ENCODE results near the gene GUCD1. TPM values are rescaled to one million over a fixed set of nuclear protein-coding genes. Genes with fewer than 3 reads are reported as not detected.

GUCD1 gene
- total RNA-seq, 1 experiment from 2014 or later, result 87.4 TPM

- Histone ChIP-seq H2AK5ac (ENCODE audit: insufficient read length, low read length) (no peak overlapping the region), H3K4me2 (ENCODE audit: insufficient read depth, insufficient read length, low read length) (no peak overlapping the region), H3K4me1 (ENCODE audit: insufficient read depth, low read length) (no peaks in the 10 kb centered on the region), H3K4ac (ENCODE audit: low read depth, low read length) (no peak overlapping the region), H3K23me2 (ENCODE audit: insufficient read length, low read depth, low read length, poor library complexity, severe bottlenecking) (no peaks in the 10 kb centered on the region), H3K9ac (ENCODE audit: extremely low read depth, insufficient read length, low read length) (no peak overlapping the region), H3T11ph (ENCODE audit: low read length) (no peak overlapping the region), H3K79me2 (ENCODE audit: insufficient read depth, low read length) (no peaks in the 10 kb centered on the region), H3K27me3 (ENCODE audit: insufficient read depth, low read length) (peaks cover 11% of the 10 kb centered on the region; the same call in 1 of the 2 replicates), H3K79me1 (ENCODE audit: insufficient read depth, low read depth, low read length, poor library complexity, severe bottlenecking) (no peaks in the 10 kb centered on the region), H3K56ac (ENCODE audit: insufficient read length, low read depth, low read length) (no peak overlapping the region), H3K9me3 (ENCODE audit: control insufficient read depth, low read depth, low read length) (no peaks in the 10 kb centered on the region), H4K91ac (ENCODE audit: insufficient read length, low read depth, low read length) (no peak overlapping the region), H2BK5ac (ENCODE audit: insufficient read length, low read length) (no peak overlapping the region), H2BK12ac (ENCODE audit: insufficient read length, low read depth, low read length) (no peak overlapping the region), H2BK20ac (ENCODE audit: low read depth, low read length, poor library complexity, severe bottlenecking) (no peak overlapping the region), H3K14ac (ENCODE audit: insufficient read depth, low read length) (no peak overlapping the region), H4K8ac (replicated peaks; ENCODE audit: insufficient read length, low read depth, low read length) (no peak overlapping the region), H3K18ac (ENCODE audit: insufficient read length, low read depth, low read length) (no peak overlapping the region), H3K23ac (ENCODE audit: insufficient read length, low read depth, low read length) (no peak overlapping the region), H3K27ac (ENCODE audit: insufficient read length, low read depth, low read length) (no peak overlapping the region), H4K5ac (ENCODE audit: insufficient read length, low read depth, low read length) (no peak overlapping the region), H4K20me1 (ENCODE audit: control insufficient read depth, insufficient read depth, insufficient read length) (no peaks in the 10 kb centered on the region), H2BK15ac (ENCODE audit: low read depth, low read length) (no peak overlapping the region), H2AFZ (ENCODE audit: low read length) (no peak overlapping the region), H2BK120ac (ENCODE audit: low read depth, low read length, poor library complexity, severe bottlenecking) (no peak overlapping the region)
- no peak for DNase-seq
- H3K4me3 Mint-ChIP-seq, result no peak overlapping the region
- WGBS (ENCODE audit: extremely low coverage, insufficient read length, low lambda C conversion rate), result no CpG with 5 or more reads among the region's 16 CpGs
- H3K4me1 Mint-ChIP-seq, result peaks cover 17 to 25% of the 10 kb centered on the region in 2 experiments
- peaks cover 0 to 1% of the 10 kb centered on the region in 2 experiments; a peak in 1 of 5 replicates for H3K9me3 Mint-ChIP-seq
- TF ChIP-seq, protein P1, sequence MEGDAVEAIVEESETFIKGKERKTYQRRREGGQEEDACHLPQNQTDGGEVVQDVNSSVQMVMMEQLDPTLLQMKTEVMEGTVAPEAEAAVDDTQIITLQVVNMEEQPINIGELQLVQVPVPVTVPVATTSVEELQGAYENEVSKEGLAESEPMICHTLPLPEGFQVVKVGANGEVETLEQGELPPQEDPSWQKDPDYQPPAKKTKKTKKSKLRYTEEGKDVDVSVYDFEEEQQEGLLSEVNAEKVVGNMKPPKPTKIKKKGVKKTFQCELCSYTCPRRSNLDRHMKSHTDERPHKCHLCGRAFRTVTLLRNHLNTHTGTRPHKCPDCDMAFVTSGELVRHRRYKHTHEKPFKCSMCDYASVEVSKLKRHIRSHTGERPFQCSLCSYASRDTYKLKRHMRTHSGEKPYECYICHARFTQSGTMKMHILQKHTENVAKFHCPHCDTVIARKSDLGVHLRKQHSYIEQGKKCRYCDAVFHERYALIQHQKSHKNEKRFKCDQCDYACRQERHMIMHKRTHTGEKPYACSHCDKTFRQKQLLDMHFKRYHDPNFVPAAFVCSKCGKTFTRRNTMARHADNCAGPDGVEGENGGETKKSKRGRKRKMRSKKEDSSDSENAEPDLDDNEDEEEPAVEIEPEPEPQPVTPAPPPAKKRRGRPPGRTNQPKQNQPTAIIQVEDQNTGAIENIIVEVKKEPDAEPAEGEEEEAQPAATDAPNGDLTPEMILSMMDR (conservative IDR thresholded peaks at IDR 0.05), result no peak
- H3K27ac Mint-ChIP-seq, result no peak overlapping the region
- peaks cover 42% of the 10 kb centered on the region for H3K27me3 Mint-ChIP-seq (ENCODE audit: low read depth)
- 0 out of 7 replicates have a peak, but pooled peaks cover 0 to 2% (median 0%) of the 10 kb centered on the region in 3 experiments for H3K36me3 Mint-ChIP-seq (ENCODE audit: insufficient read depth in 1 of 3, low read depth in 3 of 3)
Observed at GRCh38 chr22:24500277-24500820, 54.6 kb downstream of the GUCD1 start.
